ENCODE measurements around the gene AMOTL1.

AMOTL1 gene

DNA sequence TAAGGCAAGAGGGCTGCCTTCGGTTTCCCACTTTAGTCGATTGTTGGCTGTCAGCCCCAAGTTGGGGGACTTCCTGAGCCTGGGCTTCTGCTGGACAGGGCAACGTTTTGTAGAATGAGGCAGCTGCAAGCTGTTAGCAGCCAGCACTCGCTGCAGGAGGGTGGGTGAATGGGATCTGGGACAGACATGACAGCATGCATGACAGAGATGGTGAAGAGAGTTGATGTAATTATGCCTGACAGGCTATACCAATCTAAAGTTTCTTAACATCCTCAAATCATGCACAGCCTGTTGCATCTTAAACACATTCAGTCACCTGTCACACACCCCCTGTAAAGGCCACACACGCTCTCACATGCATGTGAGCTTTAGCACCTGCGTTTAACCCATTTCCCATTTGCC, 156.0 kb downstream of the AMOTL1 start:
- H3K4me3 ChIP-seq (ENCODE audit: low read depth, low read length), result no peak overlapping the region
- no peak for DNase-seq (ENCODE audit: low read depth, low spot score)
- ChIA-PET POLR2A (no interaction called here), CTCF (interaction anchor here (1.6 kb wide), 1 partner anchor 12 kb away, joined by 5 read pairs; no protein-coding TSS in a partner anchor)
- TF ChIP-seq CTCF (IDR thresholded peaks at IDR 0.05; ENCODE audit: insufficient read depth, low read length, missing control alignments), result no peak

- ChIA-PET POLR2A (no interaction called here), CTCF (interaction anchor here (1.6 kb wide), 1 partner anchor 13 kb away, joined by 5 read pairs; no protein-coding TSS in a partner anchor)
- no peak for TF ChIP-seq CTCF (IDR thresholded peaks at IDR 0.05; ENCODE audit: insufficient read depth, low read length, missing control alignments)
- no peak overlapping the region for H3K4me3 ChIP-seq (ENCODE audit: low read depth, low read length)
- no peak for DNase-seq (ENCODE audit: low read depth, low spot score)
These were observed 156.5 kb downstream of the AMOTL1 start for GRCh38 chr11:94924612-94925011.

GRCh38 chr11:94925422-94926270, 157.5 kb downstream of the AMOTL1 start:
- no peak for TF ChIP-seq CTCF (IDR thresholded peaks at IDR 0.05; ENCODE audit: insufficient read depth, low read length, missing control alignments)
- no peak for DNase-seq (ENCODE audit: low read depth, low spot score)
- no peak overlapping the region for H3K4me3 ChIP-seq (ENCODE audit: low read depth, low read length)
- CTCF ChIA-PET, result no interaction called here
- POLR2A ChIA-PET, result interaction anchor here (1.4 kb wide), 1 partner anchor 16 kb away, joined by 5 read pairs; no protein-coding TSS in a partner anchor

GRCh38 chr11:94926271-94926625, 158.1 kb downstream of the AMOTL1 start:
- POLR2A ChIA-PET, result interaction anchor here (1.1 to 1.4 kb wide), 2 partner anchors 15 to 17 kb away, joined by 5 read pairs; no protein-coding TSS in a partner anchor
- CTCF ChIA-PET, result interaction anchor here (0.9 to 2.4 kb wide), 3 partner anchors 42 to 324 kb away, joined by 4 to 12 read pairs (median 7); no protein-coding TSS in a partner anchor
- TF ChIP-seq CTCF (IDR thresholded peaks at IDR 0.05; ENCODE audit: insufficient read depth, low read length, missing control alignments), result no peak
- no peak for DNase-seq (ENCODE audit: low read depth, low spot score)
- no peak overlapping the region for H3K4me3 ChIP-seq (ENCODE audit: low read depth, low read length)

Measured in AG04449 (cell line).